Parathyroid adenoma (tissue), 2 donors: ENCODE results near the gene RNF5.

Source experiments
- H2AFZ ChIP-seq: fragments of 300-600 bp; sonication (generic); one replicate; pipeline ENCODE4 v1.7.0; 2017; ENCODE audit warnings: antibody characterized with exemption, mild to moderate bottlenecking
- H3K27ac ChIP-seq: fragments of 300-600 bp; sonication (generic); one replicate; pipeline ENCODE4 v1.7.0; 2017
- H3K27me3 ChIP-seq: fragments of 300-600 bp; sonication (generic); one replicate; pipeline ENCODE4 v1.7.0; 2017; ENCODE audit warnings: low read length; ENCODE audit not compliant: control insufficient read depth, insufficient read depth
- H3K36me3 ChIP-seq: fragments of 300-600 bp; sonication (generic); one replicate; pipeline ENCODE4 v1.7.0; 2017; ENCODE audit warnings: low read length; ENCODE audit not compliant: control insufficient read depth, insufficient read depth
- H3K4me1 ChIP-seq: fragments of 300-600 bp; sonication (generic); one replicate; pipeline ENCODE4 v1.7.0; 2017; ENCODE audit warnings: control low read depth
- H3K4me2 ChIP-seq: fragments of 300-600 bp; sonication (generic); one replicate; pipeline ENCODE4 v1.7.0; 2017; ENCODE audit warnings: low read length
- H3K4me3 ChIP-seq: fragments of 300-600 bp; sonication (generic); one replicate; pipeline ENCODE4 v1.7.0; 2017; ENCODE audit warnings: low read depth, low read length
- H3K79me2 ChIP-seq: fragments of 300-600 bp; sonication (generic); one replicate; pipeline ENCODE4 v1.7.0; 2017; ENCODE audit warnings: control low read depth
- H3K9ac ChIP-seq: fragments of 300-600 bp; sonication (generic); one replicate; pipeline ENCODE4 v1.7.0; 2017; ENCODE audit warnings: mild to moderate bottlenecking
- H3K9me3 ChIP-seq: fragments of 300-600 bp; sonication (generic); one replicate; pipeline ENCODE4 v1.7.0; 2017; ENCODE audit warnings: low read length; ENCODE audit not compliant: control insufficient read depth
- CTCF ChIP-seq: fragments of 300-600 bp; sonication (generic); IDR thresholded peaks from one replicate; pipeline ENCODE4 v1.7.0; 2017; ENCODE audit warnings: antibody characterized with exemption, mild to moderate bottlenecking
- donor health status: primary hyperparathyroidism.

The RNF5 gene

GRCh38 chr6:32212076-32212760, 34.0 kb downstream of the RNF5 start:
- no peak overlapping the region for H3K27ac ChIP-seq
- H3K79me2 ChIP-seq: no peaks in the 10 kb centered on the region

GRCh38 chr6:32213649-32214048, 35.4 kb downstream of the RNF5 start:
- H2AFZ ChIP-seq: no peak overlapping the region
- no peaks in the 10 kb centered on the region for H3K4me1 ChIP-seq
- H3K27ac ChIP-seq: no peak overlapping the region
- H3K79me2 ChIP-seq: no peaks in the 10 kb centered on the region
- no peak overlapping the region for H3K4me2 ChIP-seq
- H3K4me3 ChIP-seq: no peak overlapping the region
- H3K9ac ChIP-seq: no peak overlapping the region
- TF ChIP-seq CTCF: no peak
- no peaks in the 10 kb centered on the region for H3K36me3 ChIP-seq
- H3K27me3 ChIP-seq: no peaks in the 10 kb centered on the region
- H3K9me3 ChIP-seq: no peaks in the 10 kb centered on the region

More at GRCh38 chr6:32212076-32212760, 34.0 kb downstream of the RNF5 start:
- Histone ChIP-seq H3K4me2 (no peak overlapping the region), H3K9me3 (no peaks in the 10 kb centered on the region), H3K36me3 (no peaks in the 10 kb centered on the region), H3K9ac (no peak overlapping the region), H2AFZ (no peak overlapping the region), H3K27me3 (no peaks in the 10 kb centered on the region), H3K4me3 (no peak overlapping the region), H3K4me1 (no peaks in the 10 kb centered on the region)
- TF ChIP-seq CTCF: no peak

- Histone ChIP-seq H3K27ac (no peak overlapping the region), H3K4me3 (no peak overlapping the region), H3K36me3 (no peaks in the 10 kb centered on the region), H3K9me3 (no peaks in the 10 kb centered on the region), H3K79me2 (no peaks in the 10 kb centered on the region), H3K4me1 (no peaks in the 10 kb centered on the region), H3K27me3 (no peaks in the 10 kb centered on the region), H2AFZ (no peak overlapping the region), H3K9ac (no peak overlapping the region), H3K4me2 (no peak overlapping the region)
- no peak for TF ChIP-seq CTCF
These were observed 35.9 kb downstream of the RNF5 start for GRCh38 chr6:32214126-32214525.

- Histone ChIP-seq H3K4me2 (no peak overlapping the region), H2AFZ (no peak overlapping the region), H3K27me3 (no peaks in the 10 kb centered on the region), H3K27ac (no peak overlapping the region), H3K4me1 (no peaks in the 10 kb centered on the region), H3K79me2 (no peaks in the 10 kb centered on the region), H3K9ac (no peak overlapping the region), H3K4me3 (no peak overlapping the region), H3K9me3 (no peaks in the 10 kb centered on the region), H3K36me3 (no peaks in the 10 kb centered on the region)
- TF ChIP-seq CTCF: no peak
These were observed 37.4 kb downstream of the RNF5 start for GRCh38 chr6:32215617-32216016.

GRCh38 chr6:32216285-32216684, 38.1 kb downstream of the RNF5 start:
- H3K4me1 ChIP-seq: no peaks in the 10 kb centered on the region
- H3K9ac ChIP-seq: no peak overlapping the region
- H3K79me2 ChIP-seq: no peaks in the 10 kb centered on the region
- no peak overlapping the region for H3K27ac ChIP-seq
- no peak overlapping the region for H3K4me2 ChIP-seq
- H2AFZ ChIP-seq: no peak overlapping the region
- no peaks in the 10 kb centered on the region for H3K27me3 ChIP-seq
- H3K36me3 ChIP-seq: no peaks in the 10 kb centered on the region
- no peak overlapping the region for H3K4me3 ChIP-seq
- no peaks in the 10 kb centered on the region for H3K9me3 ChIP-seq
- no peak for TF ChIP-seq CTCF
